Measurements from ENCODE around the gene AP1M1. TPM values are rescaled to one million over a fixed set of nuclear protein-coding genes. Genes with fewer than 3 reads are reported as not detected.

The AP1M1 gene
- total RNA-seq, 2 donors from 2014 or later, result 35.0 to 51.6 TPM

GRCh38 chr19:16156904-16157303, 40.8 kb upstream of the AP1M1 start:
- 83 to 85% methylated on average over 5 to 6 of the region's 6 CpGs for WGBS, 2 experiments (ENCODE audit: insufficient coverage in 1 of 2, insufficient read length in 1 of 2)

GRCh38 chr19:16157601-16158000, 40.1 kb upstream of the AP1M1 start:
- Histone ChIP-seq H3K9ac (ENCODE audit: extremely low read depth, low read length, poor library complexity, severe bottlenecking) (no peak overlapping the region), H3K4me1 (ENCODE audit: control insufficient read depth, insufficient read depth, low read length) (no peaks in the 10 kb centered on the region), H3K9me3 (ENCODE audit: control insufficient read depth, low read length) (peaks cover 5% of the 10 kb centered on the region), H3K4me3 (ENCODE audit: low read length) (no peak overlapping the region), H3K27ac (ENCODE audit: low read depth, low read length) (no peak overlapping the region), H3K36me3 (ENCODE audit: control insufficient read depth, insufficient read depth, low read length) (no peaks in the 10 kb centered on the region), H3K27me3 (ENCODE audit: control insufficient read depth, insufficient read depth, low read length, poor library complexity, severe bottlenecking) (no peaks in the 10 kb centered on the region)
- DNase-seq, result no peak
- Mint-ChIP-seq H3K27me3 (ENCODE audit: insufficient read depth) (no peaks in the 10 kb centered on the region), H3K9me3 (no peaks in the 10 kb centered on the region), H3K36me3 (ENCODE audit: low read depth) (no peaks in the 10 kb centered on the region), H3K4me1 (no peaks in the 10 kb centered on the region), H3K4me3 (no peak overlapping the region), H3K27ac (no peak overlapping the region)
- 87 to 89% methylated on average over 9 to 10 of the region's 10 CpGs for WGBS, 2 experiments (ENCODE audit: insufficient coverage in 1 of 2, insufficient read length in 1 of 2)
- TF ChIP-seq CTCF (conservative IDR thresholded peaks at IDR 0.05), result no peak

More at GRCh38 chr19:16156904-16157303, 40.8 kb upstream of the AP1M1 start:
- Histone ChIP-seq H3K27ac (ENCODE audit: low read depth, low read length) (no peak overlapping the region), H3K4me3 (ENCODE audit: low read length) (no peak overlapping the region), H3K9ac (ENCODE audit: extremely low read depth, low read length, poor library complexity, severe bottlenecking) (no peak overlapping the region), H3K4me1 (ENCODE audit: control insufficient read depth, insufficient read depth, low read length) (no peaks in the 10 kb centered on the region), H3K36me3 (ENCODE audit: control insufficient read depth, insufficient read depth, low read length) (no peaks in the 10 kb centered on the region), H3K27me3 (ENCODE audit: control insufficient read depth, insufficient read depth, low read length, poor library complexity, severe bottlenecking) (no peaks in the 10 kb centered on the region), H3K9me3 (ENCODE audit: control insufficient read depth, low read length) (peaks cover 5% of the 10 kb centered on the region)
- Mint-ChIP-seq H3K36me3 (ENCODE audit: low read depth) (no peaks in the 10 kb centered on the region), H3K9me3 (no peaks in the 10 kb centered on the region), H3K4me3 (no peak overlapping the region), H3K27me3 (ENCODE audit: insufficient read depth) (no peaks in the 10 kb centered on the region), H3K4me1 (no peaks in the 10 kb centered on the region), H3K27ac (no peak overlapping the region)
- no peak for TF ChIP-seq CTCF (conservative IDR thresholded peaks at IDR 0.05)
- no peak for DNase-seq

GRCh38 chr19:16159655-16160054, 38.1 kb upstream of the AP1M1 start:
- TF ChIP-seq CTCF (conservative IDR thresholded peaks at IDR 0.05), result no peak
- Histone ChIP-seq H3K4me3 (ENCODE audit: low read length) (no peak overlapping the region), H3K27me3 (ENCODE audit: control insufficient read depth, insufficient read depth, low read length, poor library complexity, severe bottlenecking) (no peaks in the 10 kb centered on the region), H3K9ac (ENCODE audit: extremely low read depth, low read length, poor library complexity, severe bottlenecking) (no peak overlapping the region), H3K9me3 (ENCODE audit: control insufficient read depth, low read length) (no peaks in the 10 kb centered on the region), H3K36me3 (ENCODE audit: control insufficient read depth, insufficient read depth, low read length) (no peaks in the 10 kb centered on the region), H3K4me1 (ENCODE audit: control insufficient read depth, insufficient read depth, low read length) (no peaks in the 10 kb centered on the region), H3K27ac (ENCODE audit: low read depth, low read length) (no peak overlapping the region)
- H3K27me3 Mint-ChIP-seq (ENCODE audit: insufficient read depth), result no peaks in the 10 kb centered on the region
- H3K9me3 Mint-ChIP-seq, result no peaks in the 10 kb centered on the region
- no peak for DNase-seq
- no peak overlapping the region for H3K4me3 Mint-ChIP-seq
- H3K4me1 Mint-ChIP-seq, result no peaks in the 10 kb centered on the region
- 86 to 96% methylated on average over 4 to 5 of the region's 5 CpGs for WGBS, 2 experiments (ENCODE audit: insufficient coverage in 1 of 2, insufficient read length in 1 of 2)
- H3K27ac Mint-ChIP-seq, result no peak overlapping the region
- H3K36me3 Mint-ChIP-seq (ENCODE audit: low read depth), result no peaks in the 10 kb centered on the region

Measured in endodermal cell (in vitro differentiated cells).